HG02852 (cell line): ENCODE data around the gene TPD52L1.
"Not testable (repeated sequence)": the region's sequence is repeated elsewhere in the genome, so short reads cannot be mapped to it uniquely, and the experiment has no call there.

Source experiments
- ATAC-seq: cut with Tn5 transposase; IDR thresholded peaks from one replicate; pipeline ENCODE4 v1.9.1; 2021; ENCODE audit warnings: mild to moderate bottlenecking, moderate library complexity; ENCODE audit not compliant: unreplicated experiment

TPD52L1 gene

GRCh38 chr6:125153391-125154117 is at the start of gene TPD52L1:
TSS of gene TPD52L1 (plus strand) at chr6:125153773. CDS start at chr6:125153952, 179 bp downstream.
- peak; percentile 94 for ATAC-seq

- no peak for ATAC-seq
These were observed 49.1 kb upstream of the TPD52L1 start for GRCh38 chr6:125104425-125104824.

- no peak for ATAC-seq
These were observed 46.5 kb upstream of the TPD52L1 start for GRCh38 chr6:125107048-125107447.

- no peak for ATAC-seq
These were observed 45.7 kb upstream of the TPD52L1 start for GRCh38 chr6:125107896-125108295.

GRCh38 chr6:125110056-125110455 is 43.5 kb upstream of the TPD52L1 start:
- no peak for ATAC-seq

- ATAC-seq, result no peak
These were observed 42.2 kb upstream of the TPD52L1 start for GRCh38 chr6:125111219-125111983.

- ATAC-seq, result no peak
These were observed 40.6 kb upstream of the TPD52L1 start for GRCh38 chr6:125112934-125113333.

- ATAC-seq, result no peak
These were observed 39.2 kb upstream of the TPD52L1 start for GRCh38 chr6:125114248-125114858.

GRCh38 chr6:125116170-125116569 is 37.4 kb upstream of the TPD52L1 start:
- no peak for ATAC-seq

GRCh38 chr6:125116710-125117109 is 36.9 kb upstream of the TPD52L1 start:
- no peak for ATAC-seq

GRCh38 chr6:125117818-125118217 is 35.8 kb upstream of the TPD52L1 start:
- ATAC-seq, result no peak

- no peak for ATAC-seq
These were observed 33.5 kb upstream of the TPD52L1 start for GRCh38 chr6:125120054-125120590.

- no peak for ATAC-seq
These were observed 31.7 kb upstream of the TPD52L1 start for GRCh38 chr6:125121894-125122293.

- no peak for ATAC-seq
These were observed 30.5 kb upstream of the TPD52L1 start for GRCh38 chr6:125123051-125123450.

- no peak for ATAC-seq
These were observed 30.0 kb upstream of the TPD52L1 start for GRCh38 chr6:125123468-125124048.

- ATAC-seq, result no peak
These were observed 29.4 kb upstream of the TPD52L1 start for GRCh38 chr6:125124049-125124669.

GRCh38 chr6:125125856-125126255 is 27.7 kb upstream of the TPD52L1 start:
- not testable (repeated sequence) for ATAC-seq

- ATAC-seq, result no peak
These were observed 24.2 kb upstream of the TPD52L1 start for GRCh38 chr6:125129354-125129753.

- no peak for ATAC-seq
These were observed 21.5 kb upstream of the TPD52L1 start for GRCh38 chr6:125132058-125132457.

- no peak for ATAC-seq
These were observed 17.2 kb upstream of the TPD52L1 start for GRCh38 chr6:125136378-125136777.

- no peak for ATAC-seq
These were observed 15.5 kb upstream of the TPD52L1 start for GRCh38 chr6:125138083-125138482.
